ENCODE data around the gene PRAMEF10.
"Not testable (repeated sequence)": the region's sequence is repeated elsewhere in the genome, so short reads cannot be mapped to it uniquely, and the experiment has no call there.

PRAMEF10 gene

GRCh38 chr1:12898170-12898569 is at the start of gene PRAMEF10:
Gene PRAMEF10 (minus strand): TSS chr1:12898270. CDS start chr1:12895847, 2,423 bp downstream.
- DNase-seq: not testable (repeated sequence)

- not testable (repeated sequence) for DNase-seq
Observed at GRCh38 chr1:12947480-12947879, 49.4 kb upstream of the PRAMEF10 start, which contains the start of gene PRAMEF6. Gene PRAMEF6 (minus strand): TSS chr1:12947580. CDS start chr1:12942518, 5,062 bp downstream.

DNA sequence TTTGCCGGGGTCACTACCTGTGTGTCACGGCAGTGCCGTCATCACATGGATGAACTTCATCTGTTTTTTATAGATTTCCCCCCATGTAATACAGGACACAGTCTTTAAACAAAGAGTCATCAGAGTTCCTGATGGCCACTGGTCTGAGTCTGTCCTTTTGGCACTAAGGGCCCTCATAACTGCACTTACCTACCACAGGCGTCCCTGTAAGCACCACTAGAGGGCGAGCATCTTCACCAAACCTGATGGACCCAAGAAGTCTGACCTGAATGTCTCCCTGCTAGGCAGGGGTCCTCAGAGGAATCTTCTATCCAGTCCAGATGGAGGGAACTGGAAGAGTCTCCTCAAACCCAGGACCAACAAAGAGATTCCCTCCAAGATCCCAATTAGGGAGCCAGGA is 26.3 kb upstream of the PRAMEF10 start:
- not testable (repeated sequence) for DNase-seq

- peak; percentile 0 for DNase-seq
Observed at GRCh38 chr1:12921749-12922148, 23.7 kb upstream of the PRAMEF10 start.

GRCh38 chr1:12916310-12916709 is 18.2 kb upstream of the PRAMEF10 start, which contains the start of gene PRAMEF7:
Gene PRAMEF7 (plus strand): TSS chr1:12916610. CDS start chr1:12917693, 1,083 bp downstream.
- DNase-seq: not testable (repeated sequence)

DNA sequence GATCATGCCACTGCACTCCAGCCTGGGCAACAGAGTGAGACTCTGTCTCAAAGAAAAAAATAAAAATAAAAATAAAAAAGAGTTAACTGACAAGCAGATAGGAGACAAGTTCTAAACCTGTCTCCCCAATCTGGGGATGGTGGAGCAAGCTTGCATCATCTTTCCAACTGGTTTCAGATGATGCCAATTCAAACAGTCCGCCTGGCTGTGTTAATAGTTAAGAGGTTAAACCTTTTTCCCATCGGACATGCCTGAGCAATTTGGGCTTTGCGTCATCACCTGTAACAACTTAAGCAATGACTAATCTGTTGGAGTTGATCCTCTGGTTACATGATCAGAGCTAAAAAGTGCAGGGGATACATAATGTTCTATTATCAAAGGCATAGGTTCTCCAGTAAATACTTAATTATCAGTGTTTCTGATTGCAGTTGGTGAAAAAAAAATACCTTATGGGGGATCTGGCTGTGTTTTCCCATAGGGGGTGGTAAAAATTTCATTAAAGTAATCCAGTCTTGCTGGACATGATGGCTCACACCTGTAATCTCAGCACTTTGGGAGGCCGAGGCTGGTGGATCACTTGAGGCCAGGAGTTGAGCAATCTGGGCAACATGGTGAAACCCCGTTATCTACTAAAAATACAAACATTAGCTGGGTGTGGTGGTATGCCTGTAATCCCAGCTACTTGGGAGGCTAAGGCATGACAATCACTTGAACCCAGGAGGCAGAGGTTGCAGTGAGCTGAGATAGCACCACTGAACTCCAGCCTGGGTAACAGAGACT is 5.9 kb upstream of the PRAMEF10 start:
- not testable (repeated sequence) for DNase-seq

GRCh38 chr1:12899186-12899585 is 1.1 kb upstream of the PRAMEF10 start:
- DNase-seq: not testable (repeated sequence)

DNA sequence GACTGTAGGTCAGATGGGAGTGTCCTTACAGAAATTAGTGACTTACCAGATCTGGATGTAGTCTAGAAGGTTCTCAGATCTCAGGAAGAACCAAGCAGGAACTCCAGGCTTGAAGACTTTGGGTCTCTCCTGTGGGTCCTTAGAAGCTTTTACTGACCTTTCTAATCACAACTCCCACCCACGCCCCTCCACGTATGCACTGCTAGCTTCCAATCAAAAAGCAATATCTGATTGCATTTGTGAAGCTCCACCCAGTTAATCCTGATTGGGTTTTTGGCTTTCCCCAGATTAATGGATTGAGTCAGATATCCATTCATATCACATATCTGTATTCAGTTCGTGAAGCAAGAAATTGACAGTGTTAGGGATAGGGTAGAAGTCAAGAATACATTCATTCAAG is 12.0 kb downstream of the PRAMEF10 start, which contains the start of gene PRAMEF4:
Gene PRAMEF4, minus strand, starts transcription at position 101 of the 400 bp plus-strand sequence. CDS start 2,807 bp downstream, outside the sequence.
- DNase-seq: not testable (repeated sequence)

- not testable (repeated sequence) for DNase-seq
Observed at GRCh38 chr1:12878453-12878852, 19.6 kb downstream of the PRAMEF10 start.

DNA sequence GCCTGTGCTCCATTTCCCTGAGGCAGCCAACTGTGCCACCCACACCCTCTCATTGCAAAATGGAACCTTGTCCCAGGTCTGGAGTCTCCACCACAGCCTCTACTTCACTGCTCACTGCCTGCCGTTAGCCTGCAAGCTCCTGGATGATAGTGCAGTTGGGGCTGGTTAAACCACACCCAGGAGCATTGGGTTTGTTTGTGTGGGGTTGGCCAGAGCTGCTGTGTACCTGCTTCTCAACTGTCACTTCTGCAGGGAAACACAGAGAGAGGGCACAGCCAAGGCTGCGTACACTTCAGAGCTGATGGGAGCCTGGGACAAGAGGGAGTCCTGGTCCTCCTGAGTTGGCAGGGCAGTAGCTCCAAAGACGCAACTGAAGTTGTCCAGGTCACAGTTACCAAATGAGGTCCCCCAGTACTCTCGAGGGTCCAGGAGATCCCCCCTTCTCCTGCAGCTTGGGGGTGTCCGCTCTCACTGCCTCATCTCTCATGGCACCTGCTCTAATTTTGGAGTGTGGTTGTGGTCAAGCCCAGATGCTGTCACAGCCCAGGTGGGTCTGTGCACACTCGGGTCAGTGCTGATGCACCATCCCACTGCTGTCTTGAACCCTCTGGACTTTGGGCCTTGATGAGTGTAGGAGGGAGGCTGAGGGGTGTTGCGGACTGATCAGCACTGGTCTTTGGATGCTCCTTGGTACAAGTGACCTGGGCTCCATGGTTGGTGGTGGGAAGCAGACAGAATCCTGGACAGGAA is 34.8 kb downstream of the PRAMEF10 start:
- not testable (repeated sequence) for DNase-seq

DNA sequence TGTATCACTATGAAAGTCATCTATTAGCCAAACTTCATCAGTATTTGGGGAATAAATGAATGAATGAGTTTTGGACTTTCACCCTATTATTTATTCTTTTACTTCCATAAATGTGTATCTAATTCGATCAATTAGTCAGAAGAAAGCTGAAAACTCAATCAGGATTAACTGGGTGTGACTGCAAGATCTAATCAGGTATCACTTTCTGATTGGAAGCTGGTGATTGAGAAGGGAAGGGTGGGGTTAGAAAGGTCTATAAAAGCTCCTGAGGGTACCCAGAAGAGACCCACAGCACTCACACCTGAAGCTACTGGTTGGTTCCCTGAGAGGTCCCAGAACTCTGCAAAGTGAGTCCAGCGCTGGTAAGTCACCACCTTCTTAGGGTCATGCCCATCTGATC is 41.3 kb downstream of the PRAMEF10 start, which contains the start of gene PRAMEF2:
Gene PRAMEF2, plus strand, starts transcription at position 301 of the 400 bp plus-strand sequence. CDS start 1,924 bp downstream, outside the sequence.
- not testable (repeated sequence) for DNase-seq

- no peak for DNase-seq
Observed at GRCh38 chr1:12851779-12852178, 46.3 kb downstream of the PRAMEF10 start.

- DNase-seq: not testable (repeated sequence)
Observed at GRCh38 chr1:12848620-12849019, 49.5 kb downstream of the PRAMEF10 start, which contains the start of gene HNRNPCL1. Gene HNRNPCL1 (minus strand): TSS chr1:12848720. CDS start chr1:12848289, 431 bp downstream.

Measured in hematopoietic multipotent progenitor cell treated with erythropoietin and hydrocortisone succinate and interleukin-3 and kit ligand, for 8 days (in vitro differentiated cells).